ENCODE measurements around the gene RABAC1. TPM values are rescaled to one million over a fixed set of nuclear protein-coding genes. Genes with fewer than 3 reads are reported as not detected.

The RABAC1 gene
- total and polyA plus RNA-seq, 2 donors from 2014 or later = 146 to 333 TPM

DNA sequence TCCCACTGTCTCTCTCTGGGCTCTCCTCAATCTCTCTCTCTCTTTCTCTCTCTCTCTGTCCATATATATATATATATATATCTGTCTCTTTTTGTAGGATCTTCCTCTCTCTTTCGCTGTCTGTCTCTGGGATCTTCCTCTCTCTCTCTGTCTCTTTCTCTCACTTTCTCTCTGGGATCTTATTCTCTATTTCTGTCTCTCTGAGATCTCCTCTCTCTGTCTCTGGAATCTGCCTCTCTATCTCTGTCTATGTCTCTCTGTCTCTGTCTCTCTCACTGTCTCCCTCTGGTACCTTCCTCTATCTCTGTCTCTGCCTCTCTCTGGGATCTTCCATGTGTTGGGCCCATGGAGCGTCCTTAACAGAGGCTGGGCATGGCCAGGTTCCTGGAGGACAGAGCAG, 31.5 kb upstream of the RABAC1 start:
- Histone ChIP-seq H3K36me3 (ENCODE audit: control insufficient read depth in 2 of 3, insufficient read depth in 3 of 3, low read length in 3 of 3) (no peaks in the 10 kb centered on the region), H3K9me3 (ENCODE audit: control insufficient read depth in 2 of 3, insufficient read depth in 1 of 3, low read length in 3 of 3) (no peaks in the 10 kb centered on the region), H3K27ac (ENCODE audit: low read depth in 2 of 2, low read length in 2 of 2) (no peak overlapping the region), H3K27me3 (ENCODE audit: control insufficient read depth, insufficient read depth, low read length) (peaks cover 10% of the 10 kb centered on the region), H3K4me3 (ENCODE audit: low read length in 3 of 3) (no peak overlapping the region), H3K4me1 (ENCODE audit: control insufficient read depth in 2 of 3, insufficient read depth in 2 of 3, low read depth in 1 of 3, low read length in 3 of 3) (peaks cover 0 to 3% (median 0%) of the 10 kb centered on the region in 3 donors), H3K9ac (ENCODE audit: low read length in 3 of 3) (no peak overlapping the region)
- intact Hi-C loops (cut with DNase I) = no loop called here
- FAIRE-seq (no peak), DNase-seq (no peak)
- no peak for TF ChIP-seq CTCF (IDR thresholded peaks at IDR 0.05; ENCODE audit: borderline replicate concordance, extremely low read depth, insufficient read depth)

- Histone ChIP-seq H3K4me1 (ENCODE audit: control insufficient read depth in 2 of 3, insufficient read depth in 2 of 3, low read depth in 1 of 3, low read length in 3 of 3) (peaks cover 0 to 3% (median 0%) of the 10 kb centered on the region in 3 donors), H3K36me3 (ENCODE audit: control insufficient read depth in 2 of 3, insufficient read depth in 3 of 3, low read length in 3 of 3) (no peaks in the 10 kb centered on the region), H3K9me3 (ENCODE audit: control insufficient read depth in 2 of 3, insufficient read depth in 1 of 3, low read length in 3 of 3) (no peaks in the 10 kb centered on the region), H3K27ac (ENCODE audit: low read depth in 2 of 2, low read length in 2 of 2) (no peak overlapping the region), H3K27me3 (ENCODE audit: control insufficient read depth, insufficient read depth, low read length) (peaks cover 7% of the 10 kb centered on the region), H3K4me3 (ENCODE audit: low read length in 3 of 3) (no peak overlapping the region), H3K9ac (ENCODE audit: low read length in 3 of 3) (no peak overlapping the region)
- FAIRE-seq = no peak
- no peak for DNase-seq
- no peak for TF ChIP-seq CTCF (IDR thresholded peaks at IDR 0.05; ENCODE audit: borderline replicate concordance, extremely low read depth, insufficient read depth)
- intact Hi-C loops (cut with DNase I) = no loop called here
Observed at GRCh38 chr19:41990028-41990427, 30.9 kb upstream of the RABAC1 start.

DNA sequence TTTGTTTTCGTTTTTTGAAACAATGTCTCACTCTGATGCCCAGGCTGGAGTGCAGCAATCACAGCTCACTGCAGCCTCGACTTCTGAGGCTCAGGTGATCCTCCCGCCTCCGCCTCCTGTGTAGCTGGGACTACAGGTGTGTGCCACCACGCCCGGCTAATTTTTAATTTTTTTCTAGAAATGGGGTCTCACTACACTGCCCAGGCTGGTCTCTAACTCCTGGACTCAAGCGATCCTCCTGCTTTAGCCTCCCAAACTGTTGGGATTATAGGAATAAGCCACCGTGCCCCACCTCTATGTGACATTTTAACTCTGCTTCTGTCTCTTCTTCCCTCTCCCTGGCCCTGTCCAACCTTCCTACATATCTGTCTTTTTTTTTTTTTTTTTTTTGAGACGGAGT, 29.8 kb upstream of the RABAC1 start:
- no peaks in the 10 kb centered on the region for H3K9me3 ChIP-seq (ENCODE audit: control insufficient read depth in 2 of 3, insufficient read depth in 1 of 3, low read length in 3 of 3)
- H3K27me3 ChIP-seq (ENCODE audit: control insufficient read depth, insufficient read depth, low read length) = peaks cover 2% of the 10 kb centered on the region
- FAIRE-seq (no peak), DNase-seq (no peak)
- TF ChIP-seq CTCF (IDR thresholded peaks at IDR 0.05; ENCODE audit: borderline replicate concordance, extremely low read depth, insufficient read depth) = no peak
- peaks cover 0 to 3% (median 0%) of the 10 kb centered on the region in 3 donors for H3K4me1 ChIP-seq (ENCODE audit: control insufficient read depth in 2 of 3, insufficient read depth in 2 of 3, low read depth in 1 of 3, low read length in 3 of 3)
- H3K4me3 ChIP-seq (ENCODE audit: low read length in 3 of 3) = no peak overlapping the region
- no peak overlapping the region for H3K27ac ChIP-seq (ENCODE audit: low read depth in 2 of 2, low read length in 2 of 2)
- no peaks in the 10 kb centered on the region for H3K36me3 ChIP-seq (ENCODE audit: control insufficient read depth in 2 of 3, insufficient read depth in 3 of 3, low read length in 3 of 3)
- intact Hi-C loops (cut with DNase I) = no loop called here
- H3K9ac ChIP-seq (ENCODE audit: low read length in 3 of 3) = no peak overlapping the region

Data from kidney (tissue), 14 donors.